ENCODE results near the gene CCDC17. TPM values are rescaled to one million over a fixed set of nuclear protein-coding genes. Genes with fewer than 3 reads are reported as not detected.
"Not testable (repeated sequence)": the region's sequence is repeated elsewhere in the genome, so short reads cannot be mapped to it uniquely, and the experiment has no call there.

Gene CCDC17
- total RNA-seq, 2 donors from 2014 or later = 2.5 to 5.1 TPM

DNA sequence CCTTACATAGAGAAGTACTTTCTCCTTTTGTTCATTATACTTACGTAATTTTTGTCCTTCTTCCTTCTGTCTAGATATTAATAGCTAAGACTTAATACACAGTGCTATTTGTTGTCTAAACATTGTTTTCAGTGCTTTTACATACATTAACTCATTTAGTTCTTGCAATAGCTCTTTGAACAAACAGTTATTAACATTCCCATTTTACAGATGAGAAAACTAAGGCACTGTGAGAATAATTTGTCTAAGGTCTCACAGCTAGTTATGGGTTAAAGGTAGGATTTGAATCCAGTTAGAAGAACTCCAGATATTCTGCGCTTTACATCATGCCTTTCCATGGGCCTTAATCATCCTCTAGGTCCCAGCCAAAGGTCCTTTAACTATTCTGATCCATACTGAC lies 19.6 kb downstream of the CCDC17 start:
- peaks cover 78% of the 10 kb centered on the region for H3K36me3 ChIP-seq (ENCODE audit: control insufficient read depth, insufficient read depth, low read length)
- 100% methylated on average over 1 to 2 of the region's 2 CpGs for WGBS, 2 experiments (ENCODE audit: insufficient coverage in 1 of 2, insufficient read length in 1 of 2)
- H3K4me1 ChIP-seq (ENCODE audit: control insufficient read depth, insufficient read depth, low read length) = no peaks in the 10 kb centered on the region
- no peak overlapping the region for H3K27ac ChIP-seq (ENCODE audit: low read depth, low read length)
- no peak overlapping the region for H3K9ac ChIP-seq (ENCODE audit: extremely low read depth, low read length, poor library complexity, severe bottlenecking)
- TF ChIP-seq CTCF (conservative IDR thresholded peaks at IDR 0.05) = no peak
- no peak overlapping the region for H3K27ac Mint-ChIP-seq
- H3K4me3 ChIP-seq (ENCODE audit: low read length) = no peak overlapping the region
- H3K27me3 Mint-ChIP-seq (ENCODE audit: insufficient read depth) = no peaks in the 10 kb centered on the region
- no peaks in the 10 kb centered on the region for H3K27me3 ChIP-seq (ENCODE audit: control insufficient read depth, insufficient read depth, low read length, poor library complexity, severe bottlenecking)
- no peaks in the 10 kb centered on the region for H3K9me3 Mint-ChIP-seq
- H3K4me3 Mint-ChIP-seq = no peak overlapping the region
- H3K36me3 Mint-ChIP-seq (ENCODE audit: low read depth) = peaks cover 73% of the 10 kb centered on the region
- DNase-seq = no peak
- no peaks in the 10 kb centered on the region for H3K9me3 ChIP-seq (ENCODE audit: control insufficient read depth, low read length)
- H3K4me1 Mint-ChIP-seq = peaks cover 2% of the 10 kb centered on the region

DNA sequence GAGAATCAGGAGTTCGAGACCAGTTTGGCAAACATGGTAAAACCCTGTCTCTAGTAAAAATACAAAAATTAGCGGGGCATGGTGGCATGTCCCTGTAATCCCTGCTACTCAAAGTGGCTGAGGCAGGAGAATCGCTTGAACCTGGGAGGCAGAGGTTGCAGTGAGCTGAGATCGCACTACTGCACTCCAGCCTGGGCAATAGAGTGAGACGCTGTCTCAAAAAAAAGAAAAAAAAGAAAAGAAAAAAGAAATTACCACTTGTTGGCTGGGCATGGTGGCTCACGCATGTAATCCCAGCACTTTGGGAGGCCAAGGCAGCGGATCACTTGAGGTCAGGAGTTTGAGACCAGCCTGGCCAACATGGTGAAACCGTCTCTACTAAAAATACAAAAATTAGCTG lies 27.1 kb downstream of the CCDC17 start:
- DNase-seq; H3K4me1 ChIP-seq (ENCODE audit: control insufficient read depth, insufficient read depth, low read length); H3K4me3 ChIP-seq (ENCODE audit: low read length); H3K4me3 Mint-ChIP-seq; H3K9me3 Mint-ChIP-seq; H3K4me1 Mint-ChIP-seq; H3K9me3 ChIP-seq (ENCODE audit: control insufficient read depth, low read length); H3K27ac ChIP-seq (ENCODE audit: low read depth, low read length); H3K27me3 Mint-ChIP-seq (ENCODE audit: insufficient read depth); H3K27me3 ChIP-seq (ENCODE audit: control insufficient read depth, insufficient read depth, low read length, poor library complexity, severe bottlenecking); H3K9ac ChIP-seq (ENCODE audit: extremely low read depth, low read length, poor library complexity, severe bottlenecking); H3K27ac Mint-ChIP-seq: not testable (repeated sequence)
- peaks cover 79% of the 10 kb centered on the region for H3K36me3 ChIP-seq (ENCODE audit: control insufficient read depth, insufficient read depth, low read length)
- H3K36me3 Mint-ChIP-seq (ENCODE audit: low read depth) = peaks cover 74% of the 10 kb centered on the region
- WGBS, 2 experiments (ENCODE audit: insufficient coverage in 1 of 2, insufficient read length in 1 of 2) = 96 to 98% methylated on average over 8 of the region's 8 CpGs

- 98 to 100% methylated on average over 2 to 4 of the region's 4 CpGs for WGBS, 2 experiments (ENCODE audit: insufficient coverage in 1 of 2, insufficient read length in 1 of 2)
Observed at GRCh38 chr1:45594412-45594811, 29.4 kb downstream of the CCDC17 start.

More at GRCh38 chr1:45594412-45594811, 29.4 kb downstream of the CCDC17 start:
- no peaks in the 10 kb centered on the region for H3K4me1 ChIP-seq (ENCODE audit: control insufficient read depth, insufficient read depth, low read length)
- Mint-ChIP-seq H3K4me1 (peaks cover 5% of the 10 kb centered on the region), H3K27me3 (ENCODE audit: insufficient read depth) (no peaks in the 10 kb centered on the region), H3K27ac (no peak overlapping the region), H3K4me3 (no peak overlapping the region), H3K9me3 (no peaks in the 10 kb centered on the region), H3K36me3 (ENCODE audit: low read depth) (peaks cover 66% of the 10 kb centered on the region)
- no peak overlapping the region for H3K4me3 ChIP-seq (ENCODE audit: low read length)
- H3K27me3 ChIP-seq (ENCODE audit: control insufficient read depth, insufficient read depth, low read length, poor library complexity, severe bottlenecking) = no peaks in the 10 kb centered on the region
- no peak overlapping the region for H3K27ac ChIP-seq (ENCODE audit: low read depth, low read length)
- no peaks in the 10 kb centered on the region for H3K9me3 ChIP-seq (ENCODE audit: control insufficient read depth, low read length)
- H3K36me3 ChIP-seq (ENCODE audit: control insufficient read depth, insufficient read depth, low read length) = peaks cover 90% of the 10 kb centered on the region
- no peak overlapping the region for H3K9ac ChIP-seq (ENCODE audit: extremely low read depth, low read length, poor library complexity, severe bottlenecking)
- no peak for DNase-seq
- TF ChIP-seq CTCF (conservative IDR thresholded peaks at IDR 0.05) = no peak
